ENCODE results near the gene KAZN. TPM values are rescaled to one million over a fixed set of nuclear protein-coding genes. Genes with fewer than 3 reads are reported as not detected.

The KAZN gene
- total RNA-seq, 1 experiment from 2014 or later, result 15.6 TPM

DNA sequence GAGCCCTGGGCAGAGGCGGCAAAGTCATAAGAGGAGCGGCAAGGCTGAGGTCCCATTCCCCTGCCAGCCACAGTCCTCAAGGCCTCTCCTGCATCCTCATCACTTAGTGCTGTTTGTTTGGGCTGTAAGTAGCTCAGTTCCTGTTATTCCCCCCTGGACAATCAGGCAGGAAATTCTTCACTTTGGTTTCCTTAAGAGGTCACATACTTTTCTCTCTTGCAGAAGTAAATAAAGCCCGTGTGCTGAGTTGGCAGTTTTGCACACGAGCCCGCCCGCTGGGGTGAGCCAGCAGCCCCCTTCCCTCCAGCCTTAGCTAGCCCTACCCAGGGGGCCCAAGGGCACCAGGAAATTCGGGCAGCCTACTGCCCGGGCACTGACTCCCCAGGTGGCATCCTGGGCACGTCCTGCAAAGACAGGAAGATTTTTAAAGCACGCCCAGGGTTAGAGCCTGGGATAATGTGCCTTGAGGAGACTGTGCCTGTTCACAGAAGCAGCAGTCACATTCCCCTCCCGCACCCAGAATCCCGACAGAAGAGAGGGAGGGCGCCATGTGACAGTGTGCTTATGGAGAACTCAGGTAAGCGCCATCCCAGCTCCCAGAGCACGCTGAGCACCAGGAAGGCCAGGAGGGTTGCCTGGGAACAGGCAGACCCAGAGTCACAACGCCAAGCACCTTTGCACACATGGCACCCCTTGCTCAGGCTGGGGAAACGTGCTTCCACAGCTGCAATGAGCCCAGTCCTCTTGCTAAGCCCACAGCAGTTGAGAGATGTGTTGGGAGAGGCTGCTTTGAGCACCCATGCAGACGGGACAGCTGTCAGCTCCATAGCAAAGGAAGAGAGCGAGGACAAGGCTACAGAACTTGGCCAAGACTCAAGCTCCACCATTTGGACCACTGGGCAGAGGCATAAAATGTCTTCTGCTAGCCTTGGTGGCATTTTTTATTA is 410.6 kb downstream of the KAZN start:
- ChIA-PET POLR2A (ENCODE audit: unreplicated experiment) (no interaction called here), CTCF (no interaction called here)
- no TSS peak for BruUV-seq (replicated peaks)
- no peak for DNase-seq
- Histone ChIP-seq H3K4me1 (replicated peaks; ENCODE audit: insufficient read depth) (no peaks in the 10 kb centered on the region), H2AFZ (no peak overlapping the region), H4K20me1 (ENCODE audit: insufficient read depth) (no peaks in the 10 kb centered on the region), H3K36me3 (ENCODE audit: low read depth) (no peaks in the 10 kb centered on the region), H3K27ac (no peak overlapping the region), H3K9me2 (ENCODE audit: insufficient read depth) (no peaks in the 10 kb centered on the region), H3K27me3 (ENCODE audit: insufficient read depth, low read depth) (no peaks in the 10 kb centered on the region), H3K79me2 (ENCODE audit: low read depth) (no peaks in the 10 kb centered on the region), H3K4me2 (no peak overlapping the region), H3F3A (ENCODE audit: insufficient read depth, low read depth) (no peaks in the 10 kb centered on the region), H3K4me3 (no peak overlapping the region), H3K9me3 (ENCODE audit: insufficient read depth, low read depth) (no peaks in the 10 kb centered on the region)
- intact Hi-C loops (cut with micrococcal nuclease; ENCODE audit: unreplicated experiment), result no loop called here
- TF ChIP-seq, protein P1, sequence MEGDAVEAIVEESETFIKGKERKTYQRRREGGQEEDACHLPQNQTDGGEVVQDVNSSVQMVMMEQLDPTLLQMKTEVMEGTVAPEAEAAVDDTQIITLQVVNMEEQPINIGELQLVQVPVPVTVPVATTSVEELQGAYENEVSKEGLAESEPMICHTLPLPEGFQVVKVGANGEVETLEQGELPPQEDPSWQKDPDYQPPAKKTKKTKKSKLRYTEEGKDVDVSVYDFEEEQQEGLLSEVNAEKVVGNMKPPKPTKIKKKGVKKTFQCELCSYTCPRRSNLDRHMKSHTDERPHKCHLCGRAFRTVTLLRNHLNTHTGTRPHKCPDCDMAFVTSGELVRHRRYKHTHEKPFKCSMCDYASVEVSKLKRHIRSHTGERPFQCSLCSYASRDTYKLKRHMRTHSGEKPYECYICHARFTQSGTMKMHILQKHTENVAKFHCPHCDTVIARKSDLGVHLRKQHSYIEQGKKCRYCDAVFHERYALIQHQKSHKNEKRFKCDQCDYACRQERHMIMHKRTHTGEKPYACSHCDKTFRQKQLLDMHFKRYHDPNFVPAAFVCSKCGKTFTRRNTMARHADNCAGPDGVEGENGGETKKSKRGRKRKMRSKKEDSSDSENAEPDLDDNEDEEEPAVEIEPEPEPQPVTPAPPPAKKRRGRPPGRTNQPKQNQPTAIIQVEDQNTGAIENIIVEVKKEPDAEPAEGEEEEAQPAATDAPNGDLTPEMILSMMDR (conservative IDR thresholded peaks at IDR 0.05), result no peak
- no peak for TF ChIP-seq EZH2 (IDR thresholded peaks at IDR 0.05; ENCODE audit: low read depth)

DNA sequence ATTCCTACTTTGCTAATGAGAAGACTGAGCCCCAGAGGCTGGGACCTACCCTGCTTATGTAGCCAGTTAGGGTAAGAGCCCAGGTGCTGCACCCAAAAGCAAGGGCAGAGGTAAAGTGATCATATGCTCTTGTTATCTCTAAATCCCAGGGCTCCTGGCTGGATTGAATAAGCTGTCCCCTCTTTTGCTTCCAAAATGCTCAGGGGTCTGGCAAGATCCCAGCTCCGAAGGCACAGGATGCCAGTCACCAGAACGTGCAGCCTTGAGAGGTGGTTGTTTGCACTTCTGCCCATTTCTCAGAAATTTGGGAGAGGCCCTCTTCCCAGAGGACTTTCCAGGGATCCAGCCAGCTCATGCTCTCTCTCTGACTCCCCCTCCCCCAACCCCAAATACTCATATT is 412.7 kb downstream of the KAZN start:
- no peaks in the 10 kb centered on the region for H3K9me2 ChIP-seq (ENCODE audit: insufficient read depth)
- ChIA-PET POLR2A (ENCODE audit: unreplicated experiment) (no interaction called here), CTCF (no interaction called here)
- no peaks in the 10 kb centered on the region for H3K4me1 ChIP-seq (replicated peaks; ENCODE audit: insufficient read depth)
- H3K36me3 ChIP-seq (ENCODE audit: low read depth), result no peaks in the 10 kb centered on the region
- no peak overlapping the region for H3K4me2 ChIP-seq
- intact Hi-C loops (cut with micrococcal nuclease; ENCODE audit: unreplicated experiment), result no loop called here
- H3K9me3 ChIP-seq (ENCODE audit: insufficient read depth, low read depth), result no peaks in the 10 kb centered on the region
- DNase-seq, result no peak
- no peaks in the 10 kb centered on the region for H4K20me1 ChIP-seq (ENCODE audit: insufficient read depth)
- no peak overlapping the region for H2AFZ ChIP-seq
- H3K79me2 ChIP-seq (ENCODE audit: low read depth), result no peaks in the 10 kb centered on the region
- no peaks in the 10 kb centered on the region for H3F3A ChIP-seq (ENCODE audit: insufficient read depth, low read depth)
- H3K4me3 ChIP-seq, result no peak overlapping the region
- BruUV-seq (replicated peaks), result no TSS peak
- H3K27me3 ChIP-seq (ENCODE audit: insufficient read depth, low read depth), result no peaks in the 10 kb centered on the region
- TF ChIP-seq EZH2 (IDR thresholded peaks at IDR 0.05; ENCODE audit: low read depth), result no peak
- TF ChIP-seq, protein P1 (conservative IDR thresholded peaks at IDR 0.05), result no peak
- no peak overlapping the region for H3K27ac ChIP-seq

DNA sequence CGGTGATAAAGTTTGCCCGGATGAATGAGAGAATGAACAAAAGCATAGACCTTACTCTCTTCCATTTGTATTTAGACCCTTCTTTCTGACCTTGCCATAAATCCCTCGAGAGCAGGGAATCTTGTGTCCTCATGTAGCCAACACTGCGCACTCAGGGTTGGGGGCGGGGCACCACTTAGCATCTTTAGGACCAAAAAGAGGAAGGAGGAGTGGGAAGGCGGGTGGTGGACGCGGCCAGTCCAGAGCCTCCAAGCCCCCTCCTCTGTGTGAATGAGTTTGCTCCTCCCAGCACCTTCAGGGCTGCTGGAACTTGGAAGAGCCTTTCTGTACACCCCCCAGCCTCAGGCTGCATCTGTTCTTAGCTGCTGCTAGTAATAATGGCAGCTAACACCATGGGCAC is 413.2 kb downstream of the KAZN start:
- Histone ChIP-seq H4K20me1 (ENCODE audit: insufficient read depth) (no peaks in the 10 kb centered on the region), H3K79me2 (ENCODE audit: low read depth) (no peaks in the 10 kb centered on the region), H3K27ac (no peak overlapping the region), H2AFZ (no peak overlapping the region), H3K36me3 (ENCODE audit: low read depth) (no peaks in the 10 kb centered on the region), H3K9me3 (ENCODE audit: insufficient read depth, low read depth) (no peaks in the 10 kb centered on the region), H3K9me2 (ENCODE audit: insufficient read depth) (no peaks in the 10 kb centered on the region), H3K27me3 (ENCODE audit: insufficient read depth, low read depth) (no peaks in the 10 kb centered on the region), H3F3A (ENCODE audit: insufficient read depth, low read depth) (no peaks in the 10 kb centered on the region), H3K4me3 (no peak overlapping the region), H3K4me2 (no peak overlapping the region), H3K4me1 (replicated peaks; ENCODE audit: insufficient read depth) (no peaks in the 10 kb centered on the region)
- TF ChIP-seq, protein P1 (conservative IDR thresholded peaks at IDR 0.05), result no peak
- TF ChIP-seq EZH2 (IDR thresholded peaks at IDR 0.05; ENCODE audit: low read depth), result no peak
- ChIA-PET CTCF (no interaction called here), POLR2A (ENCODE audit: unreplicated experiment) (no interaction called here)
- intact Hi-C loops (cut with micrococcal nuclease; ENCODE audit: unreplicated experiment), result no loop called here
- no TSS peak for BruUV-seq (replicated peaks)
- no peak for DNase-seq
